Esophagus muscularis mucosa (tissue), 4 donors: ENCODE results near the gene BCAS4. TPM values are rescaled to one million over a fixed set of nuclear protein-coding genes. Genes with fewer than 3 reads are reported as not detected.

Experiments
- DNase-seq: peaks from one replicate; pipeline ENCODE4 v3.0.0-alpha.2; 2017; ENCODE audit errors: extremely low spot score
- H3K27ac ChIP-seq, 4 donors: fragments of 200-600 bp; sonication (generic); replicated peaks in 1 of 4; 1 replicate in 3 of 4; 2 replicates in 1 of 4; pipeline ENCODE4 v1.5.1; 2016 to 2019; ENCODE audit warnings: mild to moderate bottlenecking in 1 of 4
- H3K27me3 ChIP-seq, 4 donors: fragments of 200-600 bp; sonication (generic); one replicate each; pipeline versions ENCODE4 v1.5.1 to v1.6.0; 2016 to 2019
- H3K36me3 ChIP-seq, 4 donors: fragments of 200-600 bp; sonication (generic); one replicate each; pipeline ENCODE4 v1.5.1; 2016 to 2019
- H3K4me1 ChIP-seq, 4 donors: fragments of 200-600 bp; sonication (generic); one replicate each; pipeline ENCODE4 v1.5.1; 2016 to 2019
- H3K4me3 ChIP-seq, 4 donors: fragments of 200-600 bp; sonication (generic); 1 replicate in 2 of 4; 2 replicates in 2 of 4; pipeline ENCODE4 v1.5.1; 2016 to 2019; ENCODE audit warnings: mild to moderate bottlenecking in 4 of 4, moderate library complexity in 1 of 4
- H3K9me3 ChIP-seq, 4 donors: fragments of 200-600 bp; sonication (generic); 1 replicate in 3 of 4; 2 replicates in 1 of 4; pipeline ENCODE4 v1.5.1; 2016 to 2019
- EP300 ChIP-seq: sonication (generic); formaldehyde crosslinking; IDR thresholded peaks from one replicate; pipeline ENCODE4 v1.6.1; 2017; ENCODE audit warnings: antibody characterized with exemption
- POLR2A ChIP-seq: fragments of 450-650 bp; IDR thresholded peaks from one replicate; pipeline ENCODE4 v1.6.1; 2017; ENCODE audit warnings: antibody characterized with exemption, moderate library complexity, mild to moderate bottlenecking, low read depth
- POLR2AphosphoS5 ChIP-seq, 2 donors: sonication (generic); formaldehyde crosslinking; IDR thresholded peaks; one replicate each; pipeline ENCODE4 v1.6.1; 2017; ENCODE audit warnings: antibody characterized with exemption in 2 of 2
- WGBS: methylation state at CpG from one replicate; pipeline ENCODE4 v1.1.5; 2018; 5-methylcytosine and 5-hydroxymethylcytosine counted together
- intact Hi-C: fragments of 100-400 bp; cut with DNase I; formaldehyde crosslinking; loops from one replicate; pipeline ENCODE4 v1.15.1; 2023
- total RNA-seq, 4 donors: library from RNA; depleted of rRNA; stranded (reverse); fragments of >200 nt; gene quantifications; one replicate each; pipeline versions ENCODE4 v1.1.0 to v1.2.1, GENCODE V29; 2016
- TF ChIP-seq, protein P1 (sequence below), 3 experiments: fragments of 200-600 bp in 2 of 3; fragments of 450-650 bp in 1 of 3; sonication (generic) in 2 of 3; IDR thresholded peaks; one replicate each; pipeline ENCODE4 v1.5.1; 2017 to 2019; ENCODE audit warnings: antibody characterized with exemption in 3 of 3, mild to moderate bottlenecking in 2 of 3, moderate library complexity in 1 of 3

The BCAS4 gene
- total RNA-seq, 4 donors from 2014 or later: 3.1 to 5.4 (median 4.5) TPM

DNA sequence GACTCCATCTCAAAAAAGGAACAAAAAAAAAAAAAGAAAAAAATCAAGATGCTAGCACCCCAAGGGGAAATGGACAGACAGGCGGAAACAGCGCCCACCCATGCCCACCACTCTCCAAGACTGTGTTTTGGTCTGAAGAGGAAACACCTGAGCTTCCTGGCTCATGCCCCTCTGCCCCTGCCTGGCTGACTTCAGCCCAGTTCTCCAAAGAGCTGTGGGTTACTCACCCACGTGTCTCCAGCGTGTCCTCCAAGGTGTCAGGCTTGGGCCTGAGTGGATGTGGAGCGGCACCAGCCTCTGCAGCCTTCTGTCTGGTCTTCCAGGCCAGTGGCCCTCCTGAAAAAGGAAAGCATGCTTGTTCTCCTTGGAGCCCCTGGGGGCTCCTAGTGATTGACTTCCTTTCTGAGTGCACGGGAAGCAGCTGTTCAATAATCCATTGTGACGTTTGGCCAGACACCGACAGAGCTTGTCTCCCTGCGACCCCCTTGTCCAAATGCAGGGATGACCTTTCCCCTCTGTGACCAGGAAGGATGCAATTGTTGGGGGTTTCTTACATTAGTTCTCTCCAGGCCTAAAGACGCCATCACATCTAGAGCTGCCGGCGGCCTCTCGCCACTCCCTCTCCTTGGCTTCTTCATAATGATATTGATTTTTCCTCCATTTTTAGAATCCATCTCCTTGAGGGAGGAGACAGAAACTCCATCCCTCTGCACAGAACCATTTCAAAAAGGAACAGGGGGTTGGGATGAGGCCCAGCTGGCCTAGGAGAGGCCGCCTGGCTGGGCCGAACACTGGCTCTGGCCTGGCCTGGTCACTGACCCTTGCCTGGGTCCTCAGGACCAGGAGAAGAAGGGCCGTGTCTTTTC, 77.9 kb downstream of the BCAS4 start:
- DNase-seq: no peak
- H3K27me3 ChIP-seq: no peaks in the 10 kb centered on the region
- WGBS: 80% methylated on average over 16 of the region's 16 CpGs
- H3K27ac ChIP-seq: no peak overlapping the region
- no peak overlapping the region for H3K4me3 ChIP-seq
- H3K36me3 ChIP-seq: peaks cover 0 to 20% (median 6%) of the 10 kb centered on the region in 4 donors
- no peak for TF ChIP-seq EP300
- no peak for TF ChIP-seq POLR2AphosphoS5 (IDR thresholded peaks at IDR 0.05)
- no peak for TF ChIP-seq POLR2A
- TF ChIP-seq, protein P1, sequence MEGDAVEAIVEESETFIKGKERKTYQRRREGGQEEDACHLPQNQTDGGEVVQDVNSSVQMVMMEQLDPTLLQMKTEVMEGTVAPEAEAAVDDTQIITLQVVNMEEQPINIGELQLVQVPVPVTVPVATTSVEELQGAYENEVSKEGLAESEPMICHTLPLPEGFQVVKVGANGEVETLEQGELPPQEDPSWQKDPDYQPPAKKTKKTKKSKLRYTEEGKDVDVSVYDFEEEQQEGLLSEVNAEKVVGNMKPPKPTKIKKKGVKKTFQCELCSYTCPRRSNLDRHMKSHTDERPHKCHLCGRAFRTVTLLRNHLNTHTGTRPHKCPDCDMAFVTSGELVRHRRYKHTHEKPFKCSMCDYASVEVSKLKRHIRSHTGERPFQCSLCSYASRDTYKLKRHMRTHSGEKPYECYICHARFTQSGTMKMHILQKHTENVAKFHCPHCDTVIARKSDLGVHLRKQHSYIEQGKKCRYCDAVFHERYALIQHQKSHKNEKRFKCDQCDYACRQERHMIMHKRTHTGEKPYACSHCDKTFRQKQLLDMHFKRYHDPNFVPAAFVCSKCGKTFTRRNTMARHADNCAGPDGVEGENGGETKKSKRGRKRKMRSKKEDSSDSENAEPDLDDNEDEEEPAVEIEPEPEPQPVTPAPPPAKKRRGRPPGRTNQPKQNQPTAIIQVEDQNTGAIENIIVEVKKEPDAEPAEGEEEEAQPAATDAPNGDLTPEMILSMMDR (IDR thresholded peaks at IDR 0.05): no peak
- H3K4me1 ChIP-seq: no peaks in the 10 kb centered on the region
- no peaks in the 10 kb centered on the region for H3K9me3 ChIP-seq
- intact Hi-C loops: no loop called here

DNA sequence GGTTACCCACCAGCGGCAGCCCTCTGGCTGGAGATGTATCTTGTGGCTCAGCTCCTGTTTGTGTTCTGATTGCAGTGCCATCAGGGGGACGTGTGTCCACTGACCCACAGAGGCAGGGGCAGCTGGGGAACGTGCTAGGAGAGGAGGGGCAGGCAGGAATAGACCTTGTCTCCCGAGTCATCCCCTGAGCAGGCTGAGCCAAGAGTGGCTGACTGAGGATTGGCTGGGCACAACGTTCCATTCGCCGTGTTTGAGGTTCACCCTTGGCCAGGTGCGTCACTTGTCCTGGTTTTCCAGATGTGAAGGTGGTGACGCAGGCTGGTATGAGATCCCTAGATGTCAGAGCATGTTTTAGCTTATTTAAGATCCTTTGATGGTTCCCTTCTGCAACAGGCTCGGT, 78.7 kb downstream of the BCAS4 start:
- peaks cover 0 to 21% (median 6%) of the 10 kb centered on the region in 4 donors for H3K36me3 ChIP-seq
- no peaks in the 10 kb centered on the region for H3K4me1 ChIP-seq
- H3K9me3 ChIP-seq: no peaks in the 10 kb centered on the region
- no peak for DNase-seq
- H3K27ac ChIP-seq: no peak overlapping the region
- intact Hi-C loops: no loop called here
- TF ChIP-seq EP300 (no peak), POLR2A (no peak), POLR2AphosphoS5 (IDR thresholded peaks at IDR 0.05) (no peak)
- TF ChIP-seq, protein P1 (IDR thresholded peaks at IDR 0.05): no peak
- WGBS: 85% methylated on average over 4 of the region's 10 CpGs
- no peaks in the 10 kb centered on the region for H3K27me3 ChIP-seq
- H3K4me3 ChIP-seq: no peak overlapping the region

DNA sequence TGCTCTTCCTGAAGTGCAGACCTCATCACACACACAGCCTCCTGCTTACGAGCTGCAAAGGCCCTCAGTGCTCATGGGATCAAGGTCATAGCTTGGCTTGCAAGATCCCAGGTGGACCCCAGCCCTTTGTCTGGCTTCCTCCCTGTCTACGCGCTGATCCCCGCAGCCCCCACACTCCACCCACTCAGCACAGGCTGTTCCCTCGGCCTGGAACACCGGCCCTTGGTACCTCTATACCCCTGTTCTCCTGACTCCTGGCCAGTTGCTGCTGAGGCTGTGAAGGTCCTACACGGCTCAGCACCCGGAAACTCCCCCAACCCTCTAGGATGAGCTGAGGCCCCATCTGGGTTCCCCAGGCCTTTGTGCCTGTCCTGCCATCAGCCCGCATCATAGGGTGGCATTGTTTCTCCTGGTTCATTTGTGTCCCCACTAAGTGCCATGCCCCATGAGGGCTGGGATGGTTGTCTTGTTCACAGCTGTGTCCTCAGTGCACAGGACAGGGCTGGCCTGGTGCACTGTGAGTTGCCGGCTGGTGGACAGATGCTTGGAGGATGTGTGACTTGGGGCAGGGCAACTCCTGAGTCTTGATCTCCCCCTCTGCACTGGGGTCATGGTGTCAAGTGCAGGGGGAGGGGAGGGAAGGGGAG, 79.4 kb downstream of the BCAS4 start:
- DNase-seq: no peak
- 93% methylated on average over 2 of the region's 10 CpGs for WGBS
- Histone ChIP-seq H3K27me3 (no peaks in the 10 kb centered on the region), H3K9me3 (no peaks in the 10 kb centered on the region), H3K4me1 (no peaks in the 10 kb centered on the region), H3K4me3 (no peak overlapping the region), H3K27ac (no peak overlapping the region), H3K36me3 (peaks cover 0 to 21% (median 6%) of the 10 kb centered on the region in 4 donors)
- TF ChIP-seq POLR2A (no peak), POLR2AphosphoS5 (IDR thresholded peaks at IDR 0.05) (no peak), EP300 (no peak)
- TF ChIP-seq, protein P1 (IDR thresholded peaks at IDR 0.05): no peak
- intact Hi-C loops: no loop called here

DNA sequence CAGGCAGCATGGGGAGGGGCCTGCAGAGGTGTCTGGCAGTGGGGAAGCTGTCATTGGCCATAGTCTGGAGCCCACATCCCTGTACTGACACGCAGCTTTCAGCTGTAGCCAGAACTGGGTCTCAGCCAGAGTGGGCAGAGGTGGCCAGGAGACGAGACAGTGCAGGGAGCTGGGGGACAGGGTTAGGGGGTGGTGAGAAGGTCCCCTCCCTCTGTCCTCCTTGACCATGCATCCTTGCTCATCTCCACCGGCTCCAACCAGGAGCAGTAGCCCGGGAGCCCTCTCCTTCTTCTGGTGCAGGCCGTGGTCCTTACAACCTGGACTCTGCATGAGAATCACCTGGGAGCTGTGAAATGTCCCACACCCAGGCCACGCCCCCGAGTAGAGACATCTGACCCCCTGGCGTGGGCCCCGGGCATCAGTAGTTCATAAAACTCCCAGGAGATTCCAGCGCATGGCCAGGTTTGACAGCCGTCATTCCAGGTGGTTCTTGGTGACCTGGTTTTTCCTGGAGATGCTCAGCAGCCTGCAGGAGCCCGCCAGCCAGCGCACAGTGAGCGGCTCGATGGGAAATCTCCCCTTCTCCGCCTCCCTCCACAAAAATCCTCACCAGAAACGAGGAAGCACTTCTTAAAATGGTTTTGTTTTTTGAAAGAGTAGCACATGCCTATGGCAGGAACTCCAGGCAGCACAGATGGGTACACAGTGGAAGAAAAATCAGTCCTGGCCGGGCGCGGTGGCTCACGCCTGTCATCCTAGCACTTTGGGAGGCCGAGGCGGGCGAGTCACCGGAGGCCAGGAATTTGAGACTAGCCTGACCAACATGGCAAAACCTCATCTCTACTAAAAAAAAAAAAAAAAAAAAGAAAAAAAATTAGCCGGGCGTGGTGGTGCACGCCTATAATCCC, 80.2 kb downstream of the BCAS4 start:
- H3K36me3 ChIP-seq: peaks cover 0 to 21% (median 6%) of the 10 kb centered on the region in 4 donors
- no peak overlapping the region for H3K27ac ChIP-seq
- no peaks in the 10 kb centered on the region for H3K4me1 ChIP-seq
- H3K9me3 ChIP-seq: no peaks in the 10 kb centered on the region
- 92% methylated on average over 25 of the region's 28 CpGs for WGBS
- no peak overlapping the region for H3K4me3 ChIP-seq
- no peak for DNase-seq
- intact Hi-C loops: no loop called here
- no peak for TF ChIP-seq POLR2A
- TF ChIP-seq POLR2AphosphoS5 (IDR thresholded peaks at IDR 0.05): no peak
- no peak for TF ChIP-seq EP300
- TF ChIP-seq, protein P1 (IDR thresholded peaks at IDR 0.05): no peak
- no peaks in the 10 kb centered on the region for H3K27me3 ChIP-seq
